ENCODE results near the gene GPR146.

GPR146 gene

GRCh38 chr7:1040790-1041189 lies 3.6 kb upstream of the GPR146 start:
- in situ Hi-C loops (cut with MboI; ENCODE audit: low sequenced_read_pairs, unreplicated experiment) = no loop called here
- TF ChIP-seq CTCF (IDR thresholded peaks at IDR 0.05; ENCODE audit: borderline replicate concordance, control extremely low read depth, extremely low read depth, insufficient read depth, missing control alignments) = no peak
- DNase-seq (ENCODE audit: low spot score) = no peak

- DNase-seq (ENCODE audit: low spot score) = no peak
- no peak for TF ChIP-seq CTCF (IDR thresholded peaks at IDR 0.05; ENCODE audit: borderline replicate concordance, control extremely low read depth, extremely low read depth, insufficient read depth, missing control alignments)
- in situ Hi-C loops (cut with MboI; ENCODE audit: low sequenced_read_pairs, unreplicated experiment) = no loop called here
Observed at GRCh38 chr7:1041551-1042491, 2.5 kb upstream of the GPR146 start.

- no peak for TF ChIP-seq CTCF (IDR thresholded peaks at IDR 0.05; ENCODE audit: borderline replicate concordance, control extremely low read depth, extremely low read depth, insufficient read depth, missing control alignments)
- no peak for DNase-seq (ENCODE audit: low spot score)
- in situ Hi-C loops (cut with MboI; ENCODE audit: low sequenced_read_pairs, unreplicated experiment) = no loop called here
Observed at GRCh38 chr7:1042492-1042833, 1.9 kb upstream of the GPR146 start.

- DNase-seq (ENCODE audit: low spot score) = no peak
- TF ChIP-seq CTCF (IDR thresholded peaks at IDR 0.05; ENCODE audit: borderline replicate concordance, control extremely low read depth, extremely low read depth, insufficient read depth, missing control alignments) = no peak
- in situ Hi-C loops (cut with MboI; ENCODE audit: low sequenced_read_pairs, unreplicated experiment) = no loop called here
Observed at GRCh38 chr7:1043552-1044188, 676 bp upstream of the GPR146 start.

GRCh38 chr7:1045069-1046063 lies 1.0 kb downstream of the GPR146 start:
- DNase-seq (ENCODE audit: low spot score) = no peak
- in situ Hi-C loops (cut with MboI; ENCODE audit: low sequenced_read_pairs, unreplicated experiment) = no loop called here
- TF ChIP-seq CTCF (IDR thresholded peaks at IDR 0.05; ENCODE audit: borderline replicate concordance, control extremely low read depth, extremely low read depth, insufficient read depth, missing control alignments) = no peak

Measured in GM13976 (cell line).